ENCODE measurements around the gene TWNK.

GRCh38 chr10:101016814-101017213 is 29.5 kb downstream of the TWNK start:
- TF ChIP-seq POLR2A (IDR thresholded peaks at IDR 0.05) (no peak), CTCF (IDR thresholded peaks at IDR 0.05) (no peak)

Data from heart left ventricle (tissue), 13 donors.